HG03097 (cell line): ENCODE results near the gene ZNF480.
"Not testable (repeated sequence)": the region's sequence is repeated elsewhere in the genome, so short reads cannot be mapped to it uniquely, and the experiment has no call there.

Source experiments
- ATAC-seq: cut with Tn5 transposase; IDR thresholded peaks from one replicate; pipeline ENCODE4 v1.9.1; 2021; ENCODE audit not compliant: unreplicated experiment, low FRiP score

Gene ZNF480

DNA sequence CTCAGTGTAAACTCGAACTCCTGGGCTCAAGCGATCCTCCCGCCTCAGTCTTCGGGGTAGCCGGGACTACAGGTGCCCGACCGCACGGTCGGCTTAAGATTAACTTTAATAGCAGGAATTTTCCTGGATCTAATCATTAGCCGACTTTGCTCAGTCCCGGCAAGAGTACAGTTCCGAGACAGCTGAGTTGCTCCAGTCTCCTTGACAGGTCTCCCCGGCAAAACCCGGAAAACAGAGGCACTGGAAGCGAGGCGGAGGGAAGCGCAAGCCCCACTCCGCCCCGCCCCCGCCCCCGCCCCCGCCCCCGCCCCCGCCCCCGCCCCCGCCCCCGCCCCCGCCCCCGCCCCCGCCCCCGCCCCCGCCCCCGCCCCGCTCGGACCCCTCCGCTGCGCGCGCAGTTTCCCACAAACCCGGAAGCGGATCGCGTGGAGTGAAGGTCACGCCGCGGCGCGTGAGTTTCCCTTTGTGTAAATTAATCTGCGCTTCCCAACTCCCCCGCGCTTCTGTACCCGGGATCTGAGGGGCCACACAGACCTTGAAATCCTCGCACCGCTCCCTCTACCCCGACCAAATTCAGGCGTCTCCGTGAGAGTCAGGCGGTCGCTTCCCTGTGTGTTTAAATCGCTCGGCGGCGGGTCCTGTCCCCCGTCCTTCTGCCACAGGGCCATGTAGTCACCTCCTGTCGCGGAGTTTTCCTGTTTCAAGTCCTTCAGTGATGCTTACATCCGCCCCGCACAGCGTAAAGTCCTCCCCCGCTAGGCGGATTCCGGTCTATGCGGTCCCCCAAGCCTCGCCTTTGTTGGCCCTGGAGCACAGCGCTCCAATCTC is at the start of gene ZNF480:
TSS of gene ZNF480 (plus strand) at position 397 of the 828 bp plus-strand sequence. CDS start 3,244 bp downstream, outside the sequence.
- peak; percentile 48 for ATAC-seq

GRCh38 chr19:52248241-52248640 is 48.7 kb upstream of the ZNF480 start:
- ATAC-seq, result no peak

GRCh38 chr19:52258426-52258825 is 38.5 kb upstream of the ZNF480 start:
- ATAC-seq, result no peak

- ATAC-seq, result not testable (repeated sequence)
Observed at GRCh38 chr19:52265556-52265955, 31.4 kb upstream of the ZNF480 start.

GRCh38 chr19:52269338-52270261 is 27.4 kb upstream of the ZNF480 start, which contains the start of gene ZNF766:
ZNF766 (plus strand) TSS chr19:52269587; CDS start chr19:52269614, 27 bp downstream.
- peak; percentile 97 for ATAC-seq

DNA sequence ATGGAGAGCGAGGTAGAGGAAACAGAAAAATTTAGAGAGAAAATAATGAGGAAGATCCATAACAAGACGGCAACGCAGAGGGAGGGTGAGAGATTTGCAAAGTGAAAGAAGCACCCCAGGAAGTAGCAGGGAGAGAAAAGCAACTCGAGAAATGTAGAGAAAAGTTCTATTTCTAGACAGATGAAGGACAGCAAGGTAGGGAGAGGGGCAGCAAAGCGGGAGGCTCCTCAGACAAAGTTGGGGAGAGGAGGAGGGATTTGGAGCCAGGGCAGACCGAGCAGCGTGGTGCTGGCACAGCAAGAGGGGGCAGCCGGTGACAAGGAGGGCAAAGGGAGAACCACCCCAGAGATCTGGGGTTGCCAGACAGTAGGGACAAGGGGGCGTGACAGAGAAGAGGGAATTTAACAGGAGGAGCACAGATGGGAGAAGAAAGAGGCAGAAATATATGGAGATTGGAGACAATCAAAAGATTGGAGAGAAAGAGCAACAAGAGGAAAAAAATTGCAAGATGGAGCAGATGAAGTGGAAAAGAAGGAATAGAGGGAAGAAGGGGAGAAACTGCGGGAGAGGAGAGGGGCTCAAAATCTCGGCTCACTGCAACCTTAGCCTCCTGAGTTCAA is 26.6 kb upstream of the ZNF480 start:
- no peak for ATAC-seq

DNA sequence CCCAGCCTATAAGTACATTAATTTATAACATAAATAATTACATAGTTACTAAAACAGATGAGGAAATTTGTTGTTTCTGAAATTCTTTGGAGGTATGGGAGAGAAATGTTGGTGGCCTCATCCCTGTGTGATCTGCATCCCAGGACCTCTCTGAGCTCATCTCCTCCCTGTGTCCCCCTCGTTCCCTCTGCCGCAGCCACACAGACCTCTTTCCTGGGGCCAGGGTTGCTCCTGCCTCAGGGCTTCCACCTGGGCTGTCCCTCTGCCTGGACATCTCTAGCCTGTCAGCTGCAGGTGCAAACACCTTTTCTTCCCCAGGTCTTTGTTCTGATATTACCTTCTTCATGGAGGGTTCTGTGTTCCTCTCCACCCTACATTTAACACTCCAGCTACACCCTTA is 23.7 kb upstream of the ZNF480 start:
- no peak for ATAC-seq

GRCh38 chr19:52274191-52274590 is 22.8 kb upstream of the ZNF480 start:
- ATAC-seq, result no peak

DNA sequence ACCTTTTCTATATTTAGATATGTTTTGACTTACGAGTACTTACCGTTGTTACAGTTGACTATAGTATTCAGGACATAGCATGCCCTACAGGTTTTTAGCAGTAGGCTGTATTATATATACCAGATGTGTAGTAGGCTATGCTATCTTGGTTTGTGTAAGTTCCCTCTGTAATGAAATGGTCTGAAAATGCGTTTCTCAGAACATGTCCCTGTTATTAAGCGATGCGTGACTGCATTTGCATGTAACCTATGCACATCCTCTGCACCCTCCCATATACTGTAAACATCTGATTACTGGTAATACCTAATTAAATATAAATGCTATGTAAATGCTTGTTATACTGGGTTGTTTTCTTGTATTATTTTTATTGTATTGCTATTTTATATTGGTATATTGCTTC is 21.0 kb upstream of the ZNF480 start:
- no peak for ATAC-seq

GRCh38 chr19:52277471-52277870 is 19.5 kb upstream of the ZNF480 start:
- no peak for ATAC-seq

DNA sequence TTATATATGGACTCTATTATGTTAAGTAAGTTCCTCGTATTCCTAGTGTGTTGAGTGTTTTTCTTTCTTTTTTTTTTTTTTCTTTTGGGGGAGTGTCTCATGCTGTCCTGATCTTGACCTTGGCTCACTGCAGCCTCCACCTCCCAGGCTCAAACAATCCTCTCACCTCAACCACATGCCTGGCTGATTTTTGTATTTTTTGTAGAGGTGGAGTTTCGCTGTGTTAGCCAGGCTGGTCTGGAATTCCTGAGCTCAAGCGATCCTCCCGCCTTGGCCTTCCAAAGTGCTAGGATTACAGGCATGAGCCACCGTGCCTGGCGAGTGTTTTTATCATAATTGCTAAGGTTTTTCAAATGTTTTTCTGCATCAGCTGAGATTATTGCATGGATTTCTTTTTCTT is 10.7 kb upstream of the ZNF480 start:
- ATAC-seq, result no peak

GRCh38 chr19:52291781-52292180 is 5.2 kb upstream of the ZNF480 start:
- no peak for ATAC-seq

GRCh38 chr19:52292946-52293345 is 4.0 kb upstream of the ZNF480 start:
- ATAC-seq, result not testable (repeated sequence)

GRCh38 chr19:52296400-52296772 is 583 bp upstream of the ZNF480 start:
- ATAC-seq, result no peak

- ATAC-seq, result peak; percentile 23
Observed at GRCh38 chr19:52297601-52298364, 814 bp downstream of the ZNF480 start.

GRCh38 chr19:52307275-52307674 is 10.3 kb downstream of the ZNF480 start:
- no peak for ATAC-seq

GRCh38 chr19:52322429-52322828 is 25.5 kb downstream of the ZNF480 start:
- ATAC-seq, result no peak

GRCh38 chr19:52331757-52332156 is 34.8 kb downstream of the ZNF480 start:
- ATAC-seq, result no peak

DNA sequence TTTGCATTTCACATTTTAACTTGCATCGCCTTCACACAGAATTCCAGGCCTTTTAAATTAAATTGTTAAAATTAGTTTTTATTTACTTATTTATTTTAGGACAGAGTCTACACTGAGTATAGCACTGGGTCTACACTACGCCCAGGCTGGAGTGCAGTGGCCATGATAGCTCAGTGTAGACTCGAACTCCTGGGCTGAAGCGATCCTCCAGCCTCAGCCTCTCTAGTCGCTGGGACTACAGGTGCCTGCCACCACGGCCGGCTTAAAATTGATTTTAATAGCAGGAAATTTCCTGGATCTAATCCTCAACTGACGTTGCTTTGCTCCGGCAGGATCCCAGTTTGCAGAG is 38.8 kb downstream of the ZNF480 start:
- ATAC-seq, result peak; percentile 33

DNA sequence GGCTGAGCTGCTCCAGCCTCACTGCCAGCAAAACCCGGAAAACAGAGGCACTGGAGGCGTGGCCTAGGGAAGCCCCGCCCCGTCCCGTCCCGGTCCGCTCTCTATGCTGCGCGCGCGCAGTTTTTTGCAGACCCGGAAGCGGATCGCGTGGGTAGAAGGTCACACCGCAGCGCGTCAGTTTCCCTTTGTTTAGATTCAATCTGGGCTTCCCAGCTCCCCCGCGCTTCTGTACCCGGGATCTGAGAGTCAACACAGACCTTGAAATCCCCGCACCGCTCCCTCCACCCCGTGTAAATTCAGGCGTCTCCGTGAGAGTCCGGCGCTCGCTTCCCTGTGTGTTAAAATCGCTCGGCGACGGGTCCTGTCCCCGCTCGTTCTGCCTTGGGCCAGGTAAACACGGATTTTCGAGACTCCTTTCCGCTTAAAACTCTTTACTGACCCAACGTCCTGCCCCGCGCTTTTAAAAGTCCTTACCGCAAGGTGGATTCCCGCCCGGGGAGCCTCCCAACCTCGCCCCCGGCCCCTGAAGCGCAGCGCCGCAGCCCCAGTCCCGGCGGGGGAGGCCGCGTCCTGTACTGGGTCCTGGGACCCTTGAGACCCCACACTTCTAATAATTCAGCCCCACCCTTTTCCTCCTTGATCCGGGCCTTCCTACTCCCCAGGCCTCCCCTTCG is 39.3 kb downstream of the ZNF480 start, which contains the start of gene ZNF610:
TSS of gene ZNF610 (plus strand) at position 127 of the 674 bp plus-strand sequence. CDS start 12,930 bp downstream, outside the sequence.
- ATAC-seq, result peak; percentile 96
